Measurements from ENCODE around the gene QDPR.

- TF ChIP-seq CTCF (IDR thresholded peaks at IDR 0.05), result no peak
- no peak for TF ChIP-seq POLR2AphosphoS5 (IDR thresholded peaks at IDR 0.05; ENCODE audit: insufficient read depth in 1 of 2, low read depth in 1 of 2)
Observed at GRCh38 chr4:17535242-17535641, 23.4 kb upstream of the QDPR start.
